Right atrium auricular region (tissue), 2 donors: ENCODE results near the gene XIRP1. TPM values are rescaled to one million over a fixed set of nuclear protein-coding genes. Genes with fewer than 3 reads are reported as not detected.

Experiments
- DNase-seq: peaks from one replicate; pipeline ENCODE4 v3.0.0-alpha.2; 2019; ENCODE audit warnings: low spot score
- H3K27ac ChIP-seq, 2 donors: fragments of 200-600 bp; sonication (generic); 1 replicate in 1 of 2; 2 replicates in 1 of 2; pipeline ENCODE4 v1.5.1; 2016 to 2019
- H3K27me3 ChIP-seq, 2 donors: fragments of 200-600 bp; sonication (generic); one replicate each; pipeline versions ENCODE4 v1.5.1 to v1.6.0; 2017 to 2019
- H3K36me3 ChIP-seq: fragments of 200-600 bp; sonication (generic); one replicate; pipeline ENCODE4 v1.5.1; 2016
- H3K4me1 ChIP-seq, 2 donors: fragments of 200-600 bp; sonication (generic); one replicate each; pipeline versions ENCODE4 v1.5.1 to v1.6.0; 2017 to 2019
- H3K4me3 ChIP-seq, 2 donors: fragments of 200-600 bp; sonication (generic); 1 replicate in 1 of 2; 2 replicates in 1 of 2; pipeline ENCODE4 v1.5.1; 2017 to 2019; ENCODE audit warnings: mild to moderate bottlenecking in 1 of 2, moderate library complexity in 1 of 2
- H3K9me3 ChIP-seq, 2 donors: fragments of 200-600 bp; sonication (generic); one replicate each; pipeline ENCODE4 v1.5.1; 2019
- CTCF ChIP-seq, 2 donors: fragments of 200-600 bp; sonication (generic); IDR thresholded peaks; one replicate each; pipeline ENCODE4 v1.5.1; 2019; ENCODE audit warnings: antibody characterized with exemption in 2 of 2
- total RNA-seq, 2 donors: library from RNA; depleted of rRNA; stranded (reverse); fragments of >200 nt; gene quantifications; one replicate each; pipeline ENCODE4 v1.1.0, GENCODE V29; 2016

XIRP1 gene
- total RNA-seq, 2 donors from 2014 or later: 319 to 1,274 TPM

GRCh38 chr3:39144095-39144747 lies 48.2 kb downstream of the XIRP1 start:
- DNase-seq: no peak
- Histone ChIP-seq H3K4me1 (peaks cover 0 to 99% of the 10 kb centered on the region in 2 donors), H3K36me3 (peaks cover 58% of the 10 kb centered on the region), H3K4me3 (no peak overlapping the region), H3K27ac (no peak overlapping the region), H3K9me3 (no peaks in the 10 kb centered on the region), H3K27me3 (no peaks in the 10 kb centered on the region)
- TF ChIP-seq CTCF (IDR thresholded peaks at IDR 0.05): no peak

GRCh38 chr3:39143051-39143885 lies 49.1 kb downstream of the XIRP1 start:
- no peaks in the 10 kb centered on the region for H3K27me3 ChIP-seq
- H3K4me1 ChIP-seq: peaks cover 0 to 96% of the 10 kb centered on the region in 2 donors
- H3K27ac ChIP-seq: peak overlapping the region in 1 of 2 donors; percentile 56
- TF ChIP-seq CTCF (IDR thresholded peaks at IDR 0.05): no peak
- no peak overlapping the region for H3K4me3 ChIP-seq
- no peaks in the 10 kb centered on the region for H3K9me3 ChIP-seq
- DNase-seq: no peak
- peaks cover 58% of the 10 kb centered on the region for H3K36me3 ChIP-seq

GRCh38 chr3:39142067-39142466 lies 50.3 kb downstream of the XIRP1 start:
- Histone ChIP-seq H3K9me3 (no peaks in the 10 kb centered on the region), H3K4me1 (peaks cover 0 to 84% of the 10 kb centered on the region in 2 donors), H3K36me3 (peaks cover 58% of the 10 kb centered on the region), H3K27me3 (no peaks in the 10 kb centered on the region), H3K4me3 (no peak overlapping the region), H3K27ac (peak overlapping the region; percentile 42 to 56)
- no peak for TF ChIP-seq CTCF (IDR thresholded peaks at IDR 0.05)
- no peak for DNase-seq

GRCh38 chr3:39141171-39141995 lies 51.0 kb downstream of the XIRP1 start:
- no peak for DNase-seq
- Histone ChIP-seq H3K36me3 (peaks cover 53% of the 10 kb centered on the region), H3K4me3 (no peak overlapping the region), H3K27ac (peak overlapping the region; percentile 42 to 56), H3K4me1 (peaks cover 0 to 81% of the 10 kb centered on the region in 2 donors), H3K9me3 (no peaks in the 10 kb centered on the region), H3K27me3 (no peaks in the 10 kb centered on the region)
- TF ChIP-seq CTCF (IDR thresholded peaks at IDR 0.05): no peak

- Histone ChIP-seq H3K9me3 (no peaks in the 10 kb centered on the region), H3K36me3 (peaks cover 44% of the 10 kb centered on the region), H3K27me3 (no peaks in the 10 kb centered on the region), H3K4me3 (no peak overlapping the region), H3K4me1 (peaks cover 0 to 81% of the 10 kb centered on the region in 2 donors), H3K27ac (peak overlapping the region; percentile 44 to 56)
- TF ChIP-seq CTCF (IDR thresholded peaks at IDR 0.05): no peak
- DNase-seq: no peak
These were observed 51.9 kb downstream of the XIRP1 start for GRCh38 chr3:39140341-39140971.
